Adrenal gland (tissue), 5 donors: ENCODE results near the gene CCDC85C.

Experiments
- CTCF ChIP-seq, 6 experiments: fragments of 450-650 bp in 4 of 6; fragments of 200-600 bp in 2 of 6; sonication (generic) in 1 of 6; IDR thresholded peaks; 1 replicate in 5 of 6; 2 replicates in 1 of 6; pipeline versions ENCODE4 v1.5.1 to v1.8.0; 2016 to 2021; ENCODE audit warnings: antibody characterized with exemption in 6 of 6, mild to moderate bottlenecking in 2 of 6, moderate library complexity in 1 of 6
- POLR2A ChIP-seq, 2 donors: fragments of 450-650 bp; IDR thresholded peaks; one replicate each; pipeline ENCODE4 v1.6.1; 2017; ENCODE audit warnings: antibody characterized with exemption in 2 of 2, mild to moderate bottlenecking in 2 of 2, moderate library complexity in 1 of 2
- donor health status: DM: no; HTN: no; CAD: no.

GRCh38 chr14:99514552-99515300 lies 89.3 kb downstream of the CCDC85C start:
- TF ChIP-seq CTCF (IDR thresholded peaks at IDR 0.05): no peak
- no peak for TF ChIP-seq POLR2A (IDR thresholded peaks at IDR 0.05)
